Measurements from ENCODE around the gene PLCH1.

Gene PLCH1

DNA sequence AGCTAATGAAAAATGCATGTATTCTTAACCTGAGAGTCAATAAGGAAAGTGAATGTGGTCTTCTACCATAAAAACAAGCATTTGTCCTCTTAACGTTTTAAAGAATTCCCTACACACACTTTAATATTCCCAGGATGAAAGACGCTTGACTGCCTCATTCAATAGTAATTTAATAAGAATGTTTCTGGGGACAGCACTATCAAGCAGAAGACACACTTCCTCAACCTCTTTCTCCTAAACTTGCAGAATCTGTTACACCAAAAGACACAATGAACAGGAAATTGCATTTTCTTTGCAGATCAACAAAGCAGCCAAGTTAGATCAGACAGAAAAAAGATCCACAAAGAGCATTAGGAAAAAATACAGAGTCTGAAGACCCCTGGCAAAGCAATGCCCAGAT is 97.7 kb downstream of the PLCH1 start:
- H3K79me2 ChIP-seq (ENCODE audit: insufficient read depth, low read length) = no peaks in the 10 kb centered on the region
- no peaks in the 10 kb centered on the region for H4K20me1 ChIP-seq (ENCODE audit: insufficient read depth, low read length)
- H3K9me2 ChIP-seq (ENCODE audit: low read depth, low read length) = no peaks in the 10 kb centered on the region
- H3K9ac ChIP-seq (ENCODE audit: low read length) = no peak overlapping the region
- H3K9me3 ChIP-seq (ENCODE audit: low read length) = no peaks in the 10 kb centered on the region
- no peaks in the 10 kb centered on the region for H3K36me3 ChIP-seq (ENCODE audit: insufficient read depth, low read length)
- H3K4me1 ChIP-seq (ENCODE audit: insufficient read depth, low read length, severe bottlenecking) = no peaks in the 10 kb centered on the region
- no peaks in the 10 kb centered on the region for H3K27me3 ChIP-seq (ENCODE audit: insufficient read depth, low read length)
- no peaks in the 10 kb centered on the region for H3F3A ChIP-seq (ENCODE audit: insufficient read depth, low read length)
- no peak overlapping the region for H3K4me3 ChIP-seq (ENCODE audit: low read depth, low read length, poor library complexity, severe bottlenecking)
- no peak overlapping the region for H2AFZ ChIP-seq (ENCODE audit: low read length)
- H3K27ac ChIP-seq (ENCODE audit: low read depth, low read length, poor library complexity, severe bottlenecking) = no peak overlapping the region
- no peak overlapping the region for H3K4me2 ChIP-seq (ENCODE audit: low read length)
- TF ChIP-seq EZH2 (IDR thresholded peaks at IDR 0.05; ENCODE audit: borderline replicate concordance, low read length) = no peak
- TF ChIP-seq, protein P1, sequence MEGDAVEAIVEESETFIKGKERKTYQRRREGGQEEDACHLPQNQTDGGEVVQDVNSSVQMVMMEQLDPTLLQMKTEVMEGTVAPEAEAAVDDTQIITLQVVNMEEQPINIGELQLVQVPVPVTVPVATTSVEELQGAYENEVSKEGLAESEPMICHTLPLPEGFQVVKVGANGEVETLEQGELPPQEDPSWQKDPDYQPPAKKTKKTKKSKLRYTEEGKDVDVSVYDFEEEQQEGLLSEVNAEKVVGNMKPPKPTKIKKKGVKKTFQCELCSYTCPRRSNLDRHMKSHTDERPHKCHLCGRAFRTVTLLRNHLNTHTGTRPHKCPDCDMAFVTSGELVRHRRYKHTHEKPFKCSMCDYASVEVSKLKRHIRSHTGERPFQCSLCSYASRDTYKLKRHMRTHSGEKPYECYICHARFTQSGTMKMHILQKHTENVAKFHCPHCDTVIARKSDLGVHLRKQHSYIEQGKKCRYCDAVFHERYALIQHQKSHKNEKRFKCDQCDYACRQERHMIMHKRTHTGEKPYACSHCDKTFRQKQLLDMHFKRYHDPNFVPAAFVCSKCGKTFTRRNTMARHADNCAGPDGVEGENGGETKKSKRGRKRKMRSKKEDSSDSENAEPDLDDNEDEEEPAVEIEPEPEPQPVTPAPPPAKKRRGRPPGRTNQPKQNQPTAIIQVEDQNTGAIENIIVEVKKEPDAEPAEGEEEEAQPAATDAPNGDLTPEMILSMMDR (IDR thresholded peaks at IDR 0.05; ENCODE audit: low read length) = no peak

DNA sequence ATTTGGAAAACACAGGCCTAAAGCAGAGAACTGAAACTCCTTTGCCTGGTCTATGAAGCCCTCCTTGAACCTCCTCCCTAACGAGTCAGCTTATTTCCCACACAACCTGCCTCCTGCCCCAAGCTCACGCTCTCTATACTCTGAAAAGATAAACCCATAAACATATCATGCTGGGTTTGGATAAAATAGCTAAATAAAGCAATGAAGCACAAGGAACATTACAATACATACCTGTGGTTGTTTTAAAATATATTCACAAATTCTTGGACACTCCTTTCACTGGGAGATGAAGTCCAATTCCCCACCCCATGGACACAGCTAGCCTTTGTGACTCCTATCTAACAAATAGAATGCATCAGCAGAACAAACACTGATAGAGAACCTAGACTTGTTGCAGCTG is 98.2 kb downstream of the PLCH1 start:
- no peak overlapping the region for H3K4me2 ChIP-seq (ENCODE audit: low read length)
- no peaks in the 10 kb centered on the region for H4K20me1 ChIP-seq (ENCODE audit: insufficient read depth, low read length)
- no peaks in the 10 kb centered on the region for H3K36me3 ChIP-seq (ENCODE audit: insufficient read depth, low read length)
- H3K4me1 ChIP-seq (ENCODE audit: insufficient read depth, low read length, severe bottlenecking) = no peaks in the 10 kb centered on the region
- H3F3A ChIP-seq (ENCODE audit: insufficient read depth, low read length) = no peaks in the 10 kb centered on the region
- no peaks in the 10 kb centered on the region for H3K9me2 ChIP-seq (ENCODE audit: low read depth, low read length)
- H3K9ac ChIP-seq (ENCODE audit: low read length) = no peak overlapping the region
- no peaks in the 10 kb centered on the region for H3K9me3 ChIP-seq (ENCODE audit: low read length)
- H3K27ac ChIP-seq (ENCODE audit: low read depth, low read length, poor library complexity, severe bottlenecking) = no peak overlapping the region
- no peak overlapping the region for H3K4me3 ChIP-seq (ENCODE audit: low read depth, low read length, poor library complexity, severe bottlenecking)
- no peaks in the 10 kb centered on the region for H3K27me3 ChIP-seq (ENCODE audit: insufficient read depth, low read length)
- TF ChIP-seq, protein P1 (IDR thresholded peaks at IDR 0.05; ENCODE audit: low read length) = no peak
- TF ChIP-seq EZH2 (IDR thresholded peaks at IDR 0.05; ENCODE audit: borderline replicate concordance, low read length) = no peak
- H2AFZ ChIP-seq (ENCODE audit: low read length) = no peak overlapping the region
- H3K79me2 ChIP-seq (ENCODE audit: insufficient read depth, low read length) = no peaks in the 10 kb centered on the region

DNA sequence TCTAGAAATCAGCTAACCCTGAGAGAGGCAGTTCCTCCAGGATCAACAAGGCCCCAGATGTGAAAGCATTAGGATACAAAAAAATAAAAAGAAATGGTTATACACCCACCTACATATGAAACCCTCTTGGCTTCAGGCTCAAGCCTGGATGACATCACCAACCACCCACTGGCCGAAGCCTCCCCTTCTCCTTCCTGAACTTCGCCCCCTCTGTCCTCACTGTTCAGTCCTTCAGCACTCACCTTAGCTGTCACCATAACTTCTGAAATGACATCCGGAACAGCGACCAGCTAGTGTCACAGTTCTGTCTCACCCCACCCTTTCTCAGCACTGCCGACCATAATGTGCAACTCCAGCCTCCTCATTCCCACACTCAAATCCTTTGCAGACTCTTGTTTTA is 98.7 kb downstream of the PLCH1 start:
- Histone ChIP-seq H3K4me1 (ENCODE audit: insufficient read depth, low read length, severe bottlenecking) (no peaks in the 10 kb centered on the region), H3K9me3 (ENCODE audit: low read length) (no peaks in the 10 kb centered on the region), H3K36me3 (ENCODE audit: insufficient read depth, low read length) (no peaks in the 10 kb centered on the region), H3K27ac (ENCODE audit: low read depth, low read length, poor library complexity, severe bottlenecking) (no peak overlapping the region), H3F3A (ENCODE audit: insufficient read depth, low read length) (no peaks in the 10 kb centered on the region), H4K20me1 (ENCODE audit: insufficient read depth, low read length) (no peaks in the 10 kb centered on the region), H3K9me2 (ENCODE audit: low read depth, low read length) (no peaks in the 10 kb centered on the region), H3K4me3 (ENCODE audit: low read depth, low read length, poor library complexity, severe bottlenecking) (no peak overlapping the region), H2AFZ (ENCODE audit: low read length) (no peak overlapping the region), H3K4me2 (ENCODE audit: low read length) (no peak overlapping the region), H3K9ac (ENCODE audit: low read length) (no peak overlapping the region), H3K79me2 (ENCODE audit: insufficient read depth, low read length) (no peaks in the 10 kb centered on the region), H3K27me3 (ENCODE audit: insufficient read depth, low read length) (no peaks in the 10 kb centered on the region)
- TF ChIP-seq, protein P1 (IDR thresholded peaks at IDR 0.05; ENCODE audit: low read length) = no peak
- TF ChIP-seq EZH2 (IDR thresholded peaks at IDR 0.05; ENCODE audit: borderline replicate concordance, low read length) = no peak
